HEK293 (cell line): ENCODE results near the gene DNAJB6.

Source experiments
- CTCF ChIA-PET: fragments of 350-600 bp; formaldehyde crosslinking; extraction: SDS; loops from one replicate; lab custom pipeline; 2021; ENCODE audit warnings: antibody characterized with exemption; lab: Yijun Ruan, JAX
- POLR2A ChIA-PET: fragments of 300-600 bp; formaldehyde crosslinking; extraction: SDS; loops from one replicate; lab custom pipeline; 2020; ENCODE audit warnings: antibody characterized with exemption, inconsistent platforms; lab: Yijun Ruan, JAX
- H3K27ac ChIP-seq: fragments of 200-500 bp; sonication (Bioruptor generic); 2 replicates; pipeline ENCODE4 v1.5.1; 2014; ENCODE audit warnings: low read depth, low read length, control low read depth, inconsistent platforms; ENCODE audit errors: extremely low read depth
- H3K36me3 ChIP-seq, 2 experiments: fragments of 200-500 bp in 1 of 2; sonication (Bioruptor generic) in 1 of 2; 1 replicate in 1 of 2; 2 replicates in 1 of 2; pipeline ENCODE4 v1.5.1; 2014 to 2017; ENCODE audit warnings: inconsistent platforms in 2 of 2, low read length in 2 of 2; ENCODE audit not compliant: control insufficient read depth in 2 of 2, insufficient read depth in 1 of 2
- H3K4me1 ChIP-seq: fragments of 200-500 bp; sonication (Bioruptor generic); 2 replicates; pipeline ENCODE4 v1.5.1; 2014; ENCODE audit warnings: mild to moderate bottlenecking, low read length, inconsistent platforms; ENCODE audit not compliant: control insufficient read depth, insufficient read depth
- H3K4me3 ChIP-seq: 2 replicates; pipeline ENCODE4 v1.5.1; 2011; ENCODE audit warnings: low read depth, mild to moderate bottlenecking, control low read depth, low read length, moderate library complexity
- H3K9me3 ChIP-seq: fragments of 200-500 bp; sonication (Bioruptor generic); 2 replicates; pipeline ENCODE4 v1.5.1; 2014; ENCODE audit warnings: low read depth, low read length, inconsistent platforms; ENCODE audit not compliant: control insufficient read depth, insufficient read depth
- HOXA7 ChIP-seq: sonication (generic); formaldehyde crosslinking; IDR thresholded peaks from 2 replicates; pipeline ENCODE4 v1.8.1; 2022; ENCODE audit warnings: missing genetic modification reagents, borderline replicate concordance
- KLF8 ChIP-seq: fragments of 450-650 bp; formaldehyde crosslinking; IDR thresholded peaks from 2 replicates; pipeline ENCODE4 v1.5.1; 2016; ENCODE audit warnings: missing biosample characterization, missing genetic modification characterization
- KLF9 ChIP-seq: fragments of 450-650 bp; formaldehyde crosslinking; IDR thresholded peaks from 2 replicates; pipeline ENCODE4 v1.5.1; 2016; ENCODE audit warnings: missing biosample characterization, missing genetic modification characterization, low read depth
- MEIS1 ChIP-seq: sonication (generic); formaldehyde crosslinking; IDR thresholded peaks from 2 replicates; pipeline ENCODE4 v1.8.1; 2022; ENCODE audit warnings: missing genetic modification reagents, mild to moderate bottlenecking, borderline replicate concordance
- OVOL3 ChIP-seq: fragments of 450-650 bp; formaldehyde crosslinking; IDR thresholded peaks from 2 replicates; pipeline ENCODE4 v1.5.1; 2016; ENCODE audit warnings: missing biosample characterization, missing genetic modification characterization
- PRDM10 ChIP-seq: fragments of 450-650 bp; formaldehyde crosslinking; IDR thresholded peaks from 2 replicates; pipeline ENCODE4 v1.5.1; 2016; ENCODE audit warnings: missing biosample characterization, missing genetic modification characterization
- ZBTB20 ChIP-seq: fragments of 450-650 bp; formaldehyde crosslinking; IDR thresholded peaks from 2 replicates; pipeline ENCODE4 v1.5.1; 2016; ENCODE audit warnings: missing biosample characterization, missing genetic modification characterization
- ZBTB48 ChIP-seq: fragments of 450-650 bp; formaldehyde crosslinking; IDR thresholded peaks from 2 replicates; pipeline ENCODE4 v1.5.1; 2016; ENCODE audit warnings: missing biosample characterization, missing genetic modification characterization
- ZBTB8A ChIP-seq: fragments of 450-650 bp; formaldehyde crosslinking; IDR thresholded peaks from 2 replicates; pipeline ENCODE4 v1.5.1; 2016; ENCODE audit warnings: missing biosample characterization, missing genetic modification characterization
- ZFHX2 ChIP-seq: fragments of 450-650 bp; formaldehyde crosslinking; conservative IDR thresholded peaks from 2 replicates; pipeline ENCODE4 v1.5.1; 2016; ENCODE audit warnings: missing biosample characterization, missing genetic modification characterization
- ZNF132 ChIP-seq: fragments of 450-650 bp; formaldehyde crosslinking; IDR thresholded peaks from 2 replicates; pipeline ENCODE4 v1.5.1; 2017; ENCODE audit warnings: missing biosample characterization, missing genetic modification characterization, borderline replicate concordance
- ZNF16 ChIP-seq: fragments of 450-650 bp; formaldehyde crosslinking; IDR thresholded peaks from 2 replicates; pipeline ENCODE4 v1.5.1; 2016; ENCODE audit warnings: low read depth, missing biosample characterization, missing genetic modification characterization
- ZNF174 ChIP-seq: fragments of 450-650 bp; formaldehyde crosslinking; IDR thresholded peaks from 2 replicates; pipeline ENCODE4 v1.5.0; 2017; ENCODE audit warnings: missing biosample characterization, mild to moderate bottlenecking, missing genetic modification characterization
- ZNF19 ChIP-seq: fragments of 450-650 bp; formaldehyde crosslinking; IDR thresholded peaks from 2 replicates; pipeline ENCODE4; 2016; ENCODE audit warnings: missing biosample characterization, missing genetic modification characterization, low read depth
- ZNF433 ChIP-seq: fragments of 450-650 bp; formaldehyde crosslinking; IDR thresholded peaks from 2 replicates; pipeline ENCODE4 v1.5.1; 2016; ENCODE audit warnings: missing biosample characterization, missing genetic modification characterization, low read depth
- ZNF510 ChIP-seq: fragments of 450-650 bp; formaldehyde crosslinking; IDR thresholded peaks from 2 replicates; pipeline ENCODE4 v1.5.1; 2018; ENCODE audit warnings: mild to moderate bottlenecking, missing genetic modification characterization, missing biosample characterization; ENCODE audit not compliant: insufficient replicate concordance
- ZNF514 ChIP-seq: fragments of 450-650 bp; formaldehyde crosslinking; IDR thresholded peaks from 2 replicates; pipeline ENCODE4 v1.5.1; 2016; ENCODE audit warnings: missing biosample characterization, missing genetic modification characterization
- ZNF529 ChIP-seq: fragments of 450-650 bp; formaldehyde crosslinking; IDR thresholded peaks from 2 replicates; pipeline ENCODE4 v1.5.1; 2017; ENCODE audit warnings: missing genetic modification characterization, missing biosample characterization; ENCODE audit not compliant: insufficient replicate concordance
- ZNF530 ChIP-seq: fragments of 450-650 bp; formaldehyde crosslinking; IDR thresholded peaks from 2 replicates; pipeline ENCODE4 v1.5.1; 2016; ENCODE audit warnings: low read depth, missing biosample characterization, missing genetic modification characterization
- ZNF610 ChIP-seq: fragments of 450-650 bp; formaldehyde crosslinking; IDR thresholded peaks from 2 replicates; pipeline ENCODE4 v1.5.1; 2016; ENCODE audit warnings: missing biosample characterization, missing genetic modification characterization, borderline replicate concordance
- ZNF621 ChIP-seq: fragments of 450-650 bp; formaldehyde crosslinking; IDR thresholded peaks from 2 replicates; pipeline ENCODE4 v1.5.1; 2017; ENCODE audit warnings: missing biosample characterization, missing genetic modification characterization
- ZNF654 ChIP-seq: fragments of 450-650 bp; formaldehyde crosslinking; IDR thresholded peaks from 2 replicates; pipeline ENCODE4 v1.5.1; 2016; ENCODE audit warnings: low read depth, missing biosample characterization, missing genetic modification characterization
- ZNF76 ChIP-seq: fragments of 450-650 bp; formaldehyde crosslinking; IDR thresholded peaks from 2 replicates; pipeline ENCODE4; 2016; ENCODE audit warnings: low read depth, missing biosample characterization, missing genetic modification characterization, borderline replicate concordance
- ZNF791 ChIP-seq: fragments of 450-650 bp; formaldehyde crosslinking; IDR thresholded peaks from 2 replicates; pipeline ENCODE4 v1.5.1; 2016; ENCODE audit warnings: missing biosample characterization, missing genetic modification characterization
- ZXDB ChIP-seq: fragments of 450-650 bp; formaldehyde crosslinking; IDR thresholded peaks from 2 replicates; pipeline ENCODE4 v1.5.1; 2016; ENCODE audit warnings: missing biosample characterization, missing genetic modification characterization
- TF ChIP-seq, protein P1 (sequence below): fragments of 450-650 bp; formaldehyde crosslinking; IDR thresholded peaks from 2 replicates; pipeline ENCODE4 v1.5.1; 2017; ENCODE audit warnings: missing biosample characterization, missing genetic modification characterization
- TF ChIP-seq, protein P2 (sequence below): fragments of 450-650 bp; formaldehyde crosslinking; IDR thresholded peaks from 2 replicates; pipeline ENCODE4 v1.5.1; 2016; ENCODE audit warnings: missing biosample characterization, missing genetic modification characterization

DNAJB6 gene

GRCh38 chr7:157368955-157369354, 32.2 kb downstream of the DNAJB6 start:
- TF ChIP-seq KLF9: no peak
- no peak for TF ChIP-seq ZNF76 (tag by site-specific recombination)
- POLR2A ChIA-PET: no interaction called here
- Histone ChIP-seq H3K36me3 (peaks cover 15 to 96% of the 10 kb centered on the region in 2 experiments), H3K4me1 (no peaks in the 10 kb centered on the region), H3K27ac (no peak overlapping the region), H3K9me3 (no peaks in the 10 kb centered on the region), H3K4me3 (no peak overlapping the region)
- CTCF ChIA-PET: interaction anchor here (0.7 to 1.7 kb wide), 3 partner anchors 17 to 463 kb away, joined by 3 to 20 read pairs (median 8); no protein-coding TSS in a partner anchor

GRCh38 chr7:157370742-157371141, 33.9 kb downstream of the DNAJB6 start:
- H3K4me3 ChIP-seq: no peak overlapping the region
- TF ChIP-seq ZNF654 (tag by site-specific recombination) (no peak), ZNF132 (tag by site-specific recombination) (no peak), ZNF621 (tag by site-specific recombination) (no peak), ZNF791 (tag by site-specific recombination) (no peak), HOXA7 (CRISPR knock-in tag) (no peak), ZXDB (tag by site-specific recombination) (no peak)
- TF ChIP-seq, all 188 proteins: peak for 0
- Histone ChIP-seq H3K4me1 (no peaks in the 10 kb centered on the region), H3K9me3 (no peaks in the 10 kb centered on the region), H3K27ac (no peak overlapping the region), H3K36me3 (peaks cover 12 to 93% of the 10 kb centered on the region in 2 experiments)
- ChIA-PET POLR2A (interaction anchor here (0.5 kb wide), 1 partner anchor 398 kb away, joined by 3 read pairs; no protein-coding TSS in a partner anchor), CTCF (interaction anchor here (1.5 kb wide), 1 partner anchor 16 kb away, joined by 3 read pairs; no protein-coding TSS in a partner anchor)

DNA sequence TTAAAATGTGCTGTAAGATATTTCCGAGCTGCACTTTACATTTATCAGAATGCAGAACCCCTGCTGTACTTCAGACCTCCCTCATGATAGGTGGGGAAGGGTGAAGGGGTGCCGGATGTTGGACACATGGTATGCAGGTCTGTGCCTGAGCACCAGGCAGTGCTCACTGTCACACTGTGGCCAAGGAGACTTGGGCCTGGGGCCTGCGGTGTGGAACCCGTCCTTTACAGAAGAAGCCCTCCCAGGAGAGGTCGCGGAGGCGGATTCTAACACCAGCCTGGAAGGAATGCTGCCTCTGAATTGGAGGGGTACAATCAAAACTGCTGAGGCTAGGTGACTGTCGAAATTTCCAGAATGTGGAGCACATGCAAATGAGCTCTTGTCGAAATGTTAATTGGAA, 34.5 kb downstream of the DNAJB6 start:
- no peak overlapping the region for H3K4me3 ChIP-seq
- H3K4me1 ChIP-seq: no peaks in the 10 kb centered on the region
- H3K9me3 ChIP-seq: no peaks in the 10 kb centered on the region
- POLR2A ChIA-PET: no interaction called here
- CTCF ChIA-PET: interaction anchor here (1.5 kb wide), 1 partner anchor 16 kb away, joined by 3 read pairs; no protein-coding TSS in a partner anchor
- H3K36me3 ChIP-seq: peaks cover 9 to 91% of the 10 kb centered on the region in 2 experiments
- H3K27ac ChIP-seq: no peak overlapping the region
- TF ChIP-seq ZNF16 (tag by site-specific recombination) (no peak), ZNF530 (tag by site-specific recombination) (no peak), PRDM10 (tag by site-specific recombination) (no peak), KLF8 (tag by site-specific recombination) (no peak), ZNF19 (tag by site-specific recombination) (no peak), ZBTB8A (tag by site-specific recombination) (no peak), ZBTB48 (tag by site-specific recombination) (no peak), ZNF433 (tag by site-specific recombination) (no peak), ZBTB20 (no peak), MEIS1 (CRISPR knock-in tag) (no peak), OVOL3 (no peak), ZNF529 (tag by site-specific recombination) (no peak), ZFHX2 (tag by site-specific recombination) (no peak), ZNF791 (tag by site-specific recombination) (no peak), ZNF514 (no peak), ZNF174 (tag by site-specific recombination) (no peak), ZNF610 (tag by site-specific recombination) (no peak), ZNF510 (no peak)
- TF ChIP-seq, protein P1, sequence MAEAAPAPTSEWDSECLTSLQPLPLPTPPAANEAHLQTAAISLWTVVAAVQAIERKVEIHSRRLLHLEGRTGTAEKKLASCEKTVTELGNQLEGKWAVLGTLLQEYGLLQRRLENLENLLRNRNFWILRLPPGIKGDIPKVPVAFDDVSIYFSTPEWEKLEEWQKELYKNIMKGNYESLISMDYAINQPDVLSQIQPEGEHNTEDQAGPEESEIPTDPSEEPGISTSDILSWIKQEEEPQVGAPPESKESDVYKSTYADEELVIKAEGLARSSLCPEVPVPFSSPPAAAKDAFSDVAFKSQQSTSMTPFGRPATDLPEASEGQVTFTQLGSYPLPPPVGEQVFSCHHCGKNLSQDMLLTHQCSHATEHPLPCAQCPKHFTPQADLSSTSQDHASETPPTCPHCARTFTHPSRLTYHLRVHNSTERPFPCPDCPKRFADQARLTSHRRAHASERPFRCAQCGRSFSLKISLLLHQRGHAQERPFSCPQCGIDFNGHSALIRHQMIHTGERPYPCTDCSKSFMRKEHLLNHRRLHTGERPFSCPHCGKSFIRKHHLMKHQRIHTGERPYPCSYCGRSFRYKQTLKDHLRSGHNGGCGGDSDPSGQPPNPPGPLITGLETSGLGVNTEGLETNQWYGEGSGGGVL (tag by site-specific recombination): no peak
- TF ChIP-seq, protein P2, sequence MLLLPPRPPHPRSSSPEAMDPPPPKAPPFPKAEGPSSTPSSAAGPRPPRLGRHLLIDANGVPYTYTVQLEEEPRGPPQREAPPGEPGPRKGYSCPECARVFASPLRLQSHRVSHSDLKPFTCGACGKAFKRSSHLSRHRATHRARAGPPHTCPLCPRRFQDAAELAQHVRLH (tag by site-specific recombination): no peak
